HepG2 (cell line): Measurements from ENCODE around the gene SERPIND1. TPM values are rescaled to one million over a fixed set of nuclear protein-coding genes. Genes with fewer than 3 reads are reported as not detected.

Source experiments
- AKAP8 ChIP-seq: sonication (generic); formaldehyde crosslinking; IDR thresholded peaks from 2 replicates; pipeline ENCODE4 v1.5.1; 2020; ENCODE audit warnings: mild to moderate bottlenecking, missing genetic modification reagents
- ARID2 ChIP-seq: sonication (generic); formaldehyde crosslinking; IDR thresholded peaks from 2 replicates; pipeline ENCODE4 v1.8.1; 2022; ENCODE audit warnings: mild to moderate bottlenecking, missing genetic modification reagents, borderline replicate concordance
- FOXJ3 ChIP-seq: sonication (generic); formaldehyde crosslinking; IDR thresholded peaks from 2 replicates; pipeline ENCODE4 v1.4.0; 2020; ENCODE audit warnings: missing genetic modification reagents, mild to moderate bottlenecking, borderline replicate concordance
- HOXD1 ChIP-seq: sonication (generic); formaldehyde crosslinking; IDR thresholded peaks from 2 replicates; pipeline ENCODE4 v1.5.0; 2020; ENCODE audit warnings: missing genetic modification reagents
- IKZF1 ChIP-seq: fragments of 450-650 bp; IDR thresholded peaks from 2 replicates; pipeline ENCODE4 v1.7.1; 2016
- MED8 ChIP-seq: sonication (generic); formaldehyde crosslinking; IDR thresholded peaks from 2 replicates; pipeline ENCODE4 v1.8.1; 2023; ENCODE audit warnings: mild to moderate bottlenecking, missing genetic modification reagents; ENCODE audit not compliant: insufficient replicate concordance
- MTF1 ChIP-seq: sonication (generic); formaldehyde crosslinking; IDR thresholded peaks from 2 replicates; pipeline ENCODE4 v1.5.0; 2020; ENCODE audit warnings: missing genetic modification reagents
- NR2F2 ChIP-seq: IDR thresholded peaks from 2 replicates; pipeline ENCODE4 v1.6.1; 2012; ENCODE audit warnings: low read depth, inconsistent platforms, borderline replicate concordance
- RARG ChIP-seq: sonication (generic); formaldehyde crosslinking; IDR thresholded peaks from 2 replicates; pipeline ENCODE4 v1.4.0; 2020; ENCODE audit warnings: low read depth, mild to moderate bottlenecking, missing genetic modification reagents
- RNF2 ChIP-seq: fragments of 450-650 bp; conservative IDR thresholded peaks from 2 replicates; pipeline ENCODE4 v1.6.1; 2016; ENCODE audit warnings: low read depth
- SMARCC2 ChIP-seq: fragments of 450-650 bp; IDR thresholded peaks from 2 replicates; pipeline ENCODE4 v1.6.1; 2017; ENCODE audit warnings: antibody characterized with exemption, mild to moderate bottlenecking
- SOX6 ChIP-seq, 2 experiments: fragments of 450-650 bp in 1 of 2; sonication (generic) in 1 of 2; formaldehyde crosslinking in 1 of 2; IDR thresholded peaks; 2 replicates each; pipeline versions ENCODE4 v1.4.0 to v1.6.1; 2017 to 2020; ENCODE audit warnings: antibody characterized with exemption in 1 of 2, mild to moderate bottlenecking in 1 of 2, missing genetic modification reagents in 1 of 2
- SYNCRIP ChIP-seq: fragments of 200-400 bp; formaldehyde crosslinking; IDR thresholded peaks from 2 replicates; pipeline ENCODE4 v1.6.1; 2018; ENCODE audit warnings: mild to moderate bottlenecking, low read depth, low read length; ENCODE audit not compliant: insufficient read depth
- TARDBP ChIP-seq: sonication (generic); formaldehyde crosslinking; IDR thresholded peaks from 2 replicates; pipeline ENCODE4 v1.8.0; 2022; ENCODE audit warnings: mild to moderate bottlenecking, missing genetic modification reagents
- TBL1XR1 ChIP-seq: fragments of 150-350 bp; IDR thresholded peaks from 2 replicates; pipeline ENCODE4 v1.6.1; 2014; ENCODE audit warnings: borderline replicate concordance, low read length; ENCODE audit not compliant: partially characterized antibody
- XBP1 ChIP-seq: sonication (generic); formaldehyde crosslinking; IDR thresholded peaks from 2 replicates; pipeline ENCODE4 v1.5.0; 2020; ENCODE audit warnings: missing genetic modification reagents
- ZBTB20 ChIP-seq: sonication (generic); formaldehyde crosslinking; IDR thresholded peaks from 2 replicates; pipeline ENCODE4 v1.8.1; 2023; ENCODE audit warnings: missing genetic modification reagents, low read depth, mild to moderate bottlenecking, borderline replicate concordance
- ZFP82 ChIP-seq: sonication (generic); formaldehyde crosslinking; IDR thresholded peaks from 2 replicates; pipeline ENCODE4 v1.5.1; 2020; ENCODE audit warnings: mild to moderate bottlenecking, missing genetic modification reagents, borderline replicate concordance
- ZNF12 ChIP-seq: sonication (generic); formaldehyde crosslinking; IDR thresholded peaks from 2 replicates; pipeline ENCODE4 v1.5.0; 2020; ENCODE audit warnings: missing genetic modification reagents
- ZNF138 ChIP-seq: sonication (generic); formaldehyde crosslinking; IDR thresholded peaks from 2 replicates; pipeline ENCODE4 v1.5.0; 2020; ENCODE audit warnings: mild to moderate bottlenecking, low read depth, missing genetic modification reagents
- ZNF160 ChIP-seq: sonication (generic); formaldehyde crosslinking; IDR thresholded peaks from 2 replicates; pipeline ENCODE4 v1.8.0; 2022; ENCODE audit warnings: mild to moderate bottlenecking, inconsistent platforms, missing genetic modification reagents
- ZNF337 ChIP-seq: sonication (generic); formaldehyde crosslinking; IDR thresholded peaks from 2 replicates; pipeline ENCODE4 v1.5.1; 2020; ENCODE audit warnings: missing genetic modification reagents, low read depth, mild to moderate bottlenecking, borderline replicate concordance
- ZNF33B ChIP-seq: sonication (generic); formaldehyde crosslinking; IDR thresholded peaks from 2 replicates; pipeline ENCODE4 v1.5.1; 2020; ENCODE audit warnings: mild to moderate bottlenecking, missing genetic modification reagents
- ZNF350 ChIP-seq: sonication (generic); formaldehyde crosslinking; IDR thresholded peaks from 2 replicates; pipeline ENCODE4 v1.4.0; 2020; ENCODE audit warnings: mild to moderate bottlenecking, low read depth, missing genetic modification reagents, borderline replicate concordance
- ZNF441 ChIP-seq: sonication (generic); formaldehyde crosslinking; IDR thresholded peaks from 2 replicates; pipeline ENCODE4 v1.7.0; 2021; ENCODE audit warnings: missing genetic modification reagents, borderline replicate concordance
- ZNF547 ChIP-seq: sonication (generic); formaldehyde crosslinking; IDR thresholded peaks from 2 replicates; pipeline ENCODE4 v1.5.1; 2020; ENCODE audit warnings: mild to moderate bottlenecking, missing genetic modification reagents
- ZNF839 ChIP-seq: sonication (generic); formaldehyde crosslinking; IDR thresholded peaks from 2 replicates; pipeline ENCODE4 v1.4.0; 2020; ENCODE audit warnings: missing genetic modification reagents, mild to moderate bottlenecking, borderline replicate concordance
- ZSCAN29 ChIP-seq: sonication (generic); formaldehyde crosslinking; conservative IDR thresholded peaks from 2 replicates; pipeline ENCODE4 v1.4.0; 2020; ENCODE audit warnings: mild to moderate bottlenecking, missing genetic modification reagents
- polyA plus RNA-seq, 8 experiments: library from polyadenylated mRNA; depleted of rRNA in 3 of 8; stranded (reverse) in 7 of 8; unstranded in 1 of 8; fragments of >200 nt; fragmentation: Illumina TruSeq in 4 of 8; extraction: Trizol in 4 of 8; gene quantifications; 2 replicates each; pipeline versions ENCODE4 v1.2.1 to v1.2.3, GENCODE V29; 2011 to 2016; ENCODE audit warnings: low read depth in 4 of 8, missing spikeins in 1 of 8, mixed read lengths in 1 of 8; ENCODE audit not compliant: insufficient read depth in 1 of 8
- total RNA-seq, 5 experiments: library from RNA; depleted of rRNA; stranded (reverse); fragments of >200 nt; fragmentation: Illumina TruSeq; extraction: Trizol; gene quantifications; 2 replicates each; pipeline ENCODE4 v1.2.3, GENCODE V29; 2016; ENCODE audit warnings: low read depth in 1 of 5
- TF ChIP-seq, protein P1 (sequence below): sonication (generic); formaldehyde crosslinking; IDR thresholded peaks from 2 replicates; pipeline ENCODE4 v1.4.0; 2020; ENCODE audit warnings: low read depth, mild to moderate bottlenecking, missing genetic modification reagents
- TF ChIP-seq, protein P2 (sequence below): sonication (generic); formaldehyde crosslinking; IDR thresholded peaks from 2 replicates; pipeline ENCODE4 v1.5.0; 2020; ENCODE audit warnings: mild to moderate bottlenecking, missing genetic modification reagents

SERPIND1 gene
- total and polyA plus RNA-seq, 2 of the 13 experiments (the other 11 are each of a cell fraction or from before 2014, with no cell fraction given): 111 to 350 TPM

DNA sequence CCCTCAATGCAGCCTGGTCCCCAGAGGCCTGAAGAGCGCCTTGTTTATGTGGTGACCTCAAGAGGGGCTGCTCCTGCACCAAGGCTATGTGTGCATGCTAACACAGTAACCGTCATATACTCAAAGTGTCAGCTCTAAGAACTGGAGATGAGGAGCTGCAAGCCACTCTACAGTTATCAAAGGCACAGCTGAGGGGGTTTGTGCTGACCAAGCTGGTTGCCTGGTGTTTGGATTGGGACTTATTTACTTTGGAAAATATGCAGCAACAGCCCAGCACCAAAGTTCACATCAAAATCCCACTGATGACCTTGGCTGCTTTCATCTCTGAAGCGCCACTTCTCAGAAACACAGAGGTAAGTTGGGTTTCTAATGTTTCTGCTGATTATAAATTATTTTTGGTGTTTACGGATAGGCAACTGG is at the start of gene SERPIND1 (continued):
- TF ChIP-seq, protein P1, sequence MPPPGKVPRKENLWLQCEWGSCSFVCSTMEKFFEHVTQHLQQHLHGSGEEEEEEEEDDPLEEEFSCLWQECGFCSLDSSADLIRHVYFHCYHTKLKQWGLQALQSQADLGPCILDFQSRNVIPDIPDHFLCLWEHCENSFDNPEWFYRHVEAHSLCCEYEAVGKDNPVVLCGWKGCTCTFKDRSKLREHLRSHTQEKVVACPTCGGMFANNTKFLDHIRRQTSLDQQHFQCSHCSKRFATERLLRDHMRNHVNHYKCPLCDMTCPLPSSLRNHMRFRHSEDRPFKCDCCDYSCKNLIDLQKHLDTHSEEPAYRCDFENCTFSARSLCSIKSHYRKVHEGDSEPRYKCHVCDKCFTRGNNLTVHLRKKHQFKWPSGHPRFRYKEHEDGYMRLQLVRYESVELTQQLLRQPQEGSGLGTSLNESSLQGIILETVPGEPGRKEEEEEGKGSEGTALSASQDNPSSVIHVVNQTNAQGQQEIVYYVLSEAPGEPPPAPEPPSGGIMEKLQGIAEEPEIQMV (CRISPR knock-in tag): no peak
- TF ChIP-seq ZNF547 (no peak; the same call in 1 of the 2 replicates), RNF2 (no peak), ZSCAN29 (CRISPR knock-in tag) (no peak), MED8 (CRISPR knock-in tag) (peak; percentile 83), SMARCC2 (no peak), ZNF160 (CRISPR knock-in tag) (peak; percentile 63; the same call in 1 of the 2 replicates), MTF1 (CRISPR knock-in tag) (no peak), ZBTB20 (peak; percentile 40; the same call in 1 of the 2 replicates), ZNF138 (no peak), NR2F2 (peak; percentile 45), SOX6 (IDR thresholded peaks at IDR 0.05) (no peak), SOX6 (CRISPR knock-in tag; IDR thresholded peaks at IDR 0.05) (peak; percentile 94), ZNF441 (CRISPR knock-in tag) (no peak), TARDBP (CRISPR knock-in tag) (peak; percentile 78), FOXJ3 (CRISPR knock-in tag) (peak; percentile 95), ZFP82 (CRISPR knock-in tag) (no peak), ZNF337 (peak; percentile 11; the same call in 1 of the 2 replicates), XBP1 (CRISPR knock-in tag) (no peak), IKZF1 (no peak), ARID2 (0 out of 2 replicates have a peak, but pooled peaks have one; percentile 73), ZNF839 (CRISPR knock-in tag) (no peak), ZNF12 (CRISPR knock-in tag) (peak; percentile 93), HOXD1 (CRISPR knock-in tag) (no peak), SYNCRIP (no peak), TBL1XR1 (no peak), ZNF33B (CRISPR knock-in tag) (no peak), ZNF350 (CRISPR knock-in tag) (peak; percentile 75; the same call in 1 of the 2 replicates), AKAP8 (CRISPR knock-in tag) (peak; percentile 25; the same call in 1 of the 2 replicates), RARG (no peak)
- TF ChIP-seq, protein P2, sequence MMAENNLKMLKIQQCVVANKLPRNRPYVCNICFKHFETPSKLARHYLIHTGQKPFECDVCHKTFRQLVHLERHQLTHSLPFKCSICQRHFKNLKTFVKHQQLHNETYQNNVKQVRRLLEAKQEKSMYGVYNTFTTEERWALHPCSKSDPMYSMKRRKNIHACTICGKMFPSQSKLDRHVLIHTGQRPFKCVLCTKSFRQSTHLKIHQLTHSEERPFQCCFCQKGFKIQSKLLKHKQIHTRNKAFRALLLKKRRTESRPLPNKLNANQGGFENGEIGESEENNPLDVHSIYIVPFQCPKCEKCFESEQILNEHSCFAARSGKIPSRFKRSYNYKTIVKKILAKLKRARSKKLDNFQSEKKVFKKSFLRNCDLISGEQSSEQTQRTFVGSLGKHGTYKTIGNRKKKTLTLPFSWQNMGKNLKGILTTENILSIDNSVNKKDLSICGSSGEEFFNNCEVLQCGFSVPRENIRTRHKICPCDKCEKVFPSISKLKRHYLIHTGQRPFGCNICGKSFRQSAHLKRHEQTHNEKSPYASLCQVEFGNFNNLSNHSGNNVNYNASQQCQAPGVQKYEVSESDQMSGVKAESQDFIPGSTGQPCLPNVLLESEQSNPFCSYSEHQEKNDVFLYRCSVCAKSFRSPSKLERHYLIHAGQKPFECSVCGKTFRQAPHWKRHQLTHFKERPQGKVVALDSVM: peak; percentile 51
